ENCODE data around the gene ADARB2. TPM values are rescaled to one million over a fixed set of nuclear protein-coding genes. Genes with fewer than 3 reads are reported as not detected.
"Not testable (repeated sequence)": the region's sequence is repeated elsewhere in the genome, so short reads cannot be mapped to it uniquely, and the experiment has no call there.

The ADARB2 gene
- total RNA-seq, 1 donor from 2014 or later, result not detected

- DNase-seq (ENCODE audit: low spot score), result no peak
Observed at GRCh38 chr10:1434912-1435692, 302.2 kb downstream of the ADARB2 start.

GRCh38 chr10:1434202-1434601, 303.1 kb downstream of the ADARB2 start:
- DNase-seq (ENCODE audit: low spot score), result no peak

GRCh38 chr10:1432161-1432560, 305.2 kb downstream of the ADARB2 start:
- DNase-seq (ENCODE audit: low spot score), result no peak

GRCh38 chr10:1431229-1431628, 306.1 kb downstream of the ADARB2 start:
- DNase-seq (ENCODE audit: low spot score), result no peak

GRCh38 chr10:1427521-1428186, 309.7 kb downstream of the ADARB2 start:
- DNase-seq (ENCODE audit: low spot score), result not testable (repeated sequence)

- no peak for DNase-seq (ENCODE audit: low spot score)
Observed at GRCh38 chr10:1426786-1427185, 310.5 kb downstream of the ADARB2 start.

GRCh38 chr10:1425879-1426278, 311.4 kb downstream of the ADARB2 start:
- no peak for DNase-seq (ENCODE audit: low spot score)

GRCh38 chr10:1424648-1425047, 312.7 kb downstream of the ADARB2 start:
- DNase-seq (ENCODE audit: low spot score), result no peak

GRCh38 chr10:1423676-1424253, 313.6 kb downstream of the ADARB2 start:
- DNase-seq (ENCODE audit: low spot score), result no peak

GRCh38 chr10:1422275-1422674, 315.1 kb downstream of the ADARB2 start:
- DNase-seq (ENCODE audit: low spot score), result no peak

- peak; percentile 66 for DNase-seq (ENCODE audit: low spot score)
Observed at GRCh38 chr10:1420661-1421362, 316.5 kb downstream of the ADARB2 start.

- DNase-seq (ENCODE audit: low spot score), result no peak
Observed at GRCh38 chr10:1419796-1420610, 317.3 kb downstream of the ADARB2 start.

GRCh38 chr10:1418031-1418550, 319.2 kb downstream of the ADARB2 start:
- DNase-seq (ENCODE audit: low spot score), result no peak

- DNase-seq (ENCODE audit: low spot score), result no peak
Observed at GRCh38 chr10:1417574-1417973, 319.8 kb downstream of the ADARB2 start.

- DNase-seq (ENCODE audit: low spot score), result no peak
Observed at GRCh38 chr10:1416456-1417037, 320.8 kb downstream of the ADARB2 start.

- no peak for DNase-seq (ENCODE audit: low spot score)
Observed at GRCh38 chr10:1414893-1415292, 322.4 kb downstream of the ADARB2 start.

GRCh38 chr10:1414346-1414745, 323.0 kb downstream of the ADARB2 start:
- not testable (repeated sequence) for DNase-seq (ENCODE audit: low spot score)

- DNase-seq (ENCODE audit: low spot score), result no peak
Observed at GRCh38 chr10:1413823-1414222, 323.5 kb downstream of the ADARB2 start.

GRCh38 chr10:1413256-1413655, 324.1 kb downstream of the ADARB2 start:
- no peak for DNase-seq (ENCODE audit: low spot score)

GRCh38 chr10:1412531-1413189, 324.7 kb downstream of the ADARB2 start:
- DNase-seq (ENCODE audit: low spot score), result no peak

Measured in umbilical cord (tissue), 2 donors.